HG03558 (cell line): Measurements from ENCODE around the gene SLC35F3.

Experiments
- ATAC-seq: cut with Tn5 transposase; IDR thresholded peaks from one replicate; pipeline ENCODE4 v1.9.1; 2021; ENCODE audit warnings: moderate number of reproducible peaks; ENCODE audit not compliant: unreplicated experiment; ENCODE audit errors: extremely low read depth

Gene SLC35F3

DNA sequence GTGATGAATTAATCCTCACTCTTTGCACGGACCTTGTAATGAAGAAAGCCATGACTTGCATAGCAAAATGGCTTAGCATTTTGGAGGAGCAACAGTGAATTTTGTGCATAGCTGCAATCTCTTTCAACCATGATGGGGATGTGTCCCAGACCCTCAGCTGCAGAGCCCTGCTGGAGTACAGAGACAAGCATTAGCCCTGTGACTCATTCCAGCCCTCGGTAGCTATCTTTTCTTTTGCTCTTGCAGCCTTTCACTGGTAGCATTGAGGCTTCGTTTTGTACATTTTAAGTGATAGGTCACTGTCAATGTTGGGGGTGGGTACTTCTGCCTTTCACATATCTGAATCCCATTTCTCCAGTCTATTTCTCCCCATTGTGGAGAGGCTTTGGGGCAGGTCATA is 58.4 kb downstream of the SLC35F3 start:
- ATAC-seq = no peak

DNA sequence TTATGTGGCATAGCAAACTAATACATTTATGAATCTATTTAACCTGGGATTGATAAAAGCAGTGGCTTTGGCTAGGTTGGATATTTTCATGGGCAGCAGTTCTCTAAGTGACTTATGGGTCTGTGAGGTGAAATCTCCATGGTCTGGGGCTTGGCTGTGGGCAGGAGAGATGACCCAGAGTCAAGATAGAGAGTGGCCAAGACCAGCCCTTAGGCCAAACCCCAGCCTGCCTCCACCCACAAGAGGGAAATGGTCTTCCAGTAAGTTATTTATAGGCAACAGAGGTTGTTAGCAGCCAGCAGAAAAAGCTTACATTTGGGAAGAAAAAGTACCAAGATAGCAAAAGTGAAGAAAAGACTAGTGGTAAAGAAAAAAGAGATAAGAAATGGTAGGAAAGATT is 61.4 kb downstream of the SLC35F3 start:
- ATAC-seq = no peak

DNA sequence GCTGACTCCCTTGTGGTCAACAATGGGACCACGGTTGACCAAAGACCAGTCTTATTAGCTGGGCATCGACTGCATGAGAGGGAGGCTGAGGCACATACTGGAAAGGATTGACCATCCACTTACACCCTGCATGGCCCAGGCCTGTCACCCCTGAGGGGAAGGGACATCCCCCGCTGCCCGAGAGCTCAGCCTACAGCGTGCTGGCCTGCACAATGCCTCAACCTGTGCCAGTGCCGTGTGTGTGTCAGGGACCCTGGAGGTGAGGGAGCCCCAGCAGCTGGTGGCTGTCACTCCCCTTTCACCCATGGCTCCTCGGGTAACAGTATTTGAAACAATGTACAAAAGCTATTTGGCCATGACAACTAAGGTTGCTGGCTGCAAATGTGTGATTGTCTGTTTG is 67.3 kb downstream of the SLC35F3 start:
- ATAC-seq = no peak

DNA sequence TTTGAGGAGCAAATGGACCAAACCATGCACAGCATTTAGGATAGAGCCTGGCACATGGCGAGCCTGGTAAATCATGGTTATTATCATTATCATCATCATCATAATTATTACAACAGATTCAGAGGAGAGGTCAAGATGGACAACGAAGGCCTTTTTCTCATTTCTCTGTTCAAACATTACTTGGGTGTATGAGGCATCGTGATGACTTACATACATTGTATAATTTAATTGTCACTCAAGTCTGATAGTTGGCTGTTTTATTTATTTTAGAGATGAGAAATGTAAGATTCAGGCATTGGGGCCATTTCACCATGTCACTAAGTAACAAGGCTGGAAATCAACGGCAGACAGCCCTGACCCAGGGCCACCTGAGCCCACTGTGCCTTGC is 68.1 kb downstream of the SLC35F3 start:
- ATAC-seq = no peak

DNA sequence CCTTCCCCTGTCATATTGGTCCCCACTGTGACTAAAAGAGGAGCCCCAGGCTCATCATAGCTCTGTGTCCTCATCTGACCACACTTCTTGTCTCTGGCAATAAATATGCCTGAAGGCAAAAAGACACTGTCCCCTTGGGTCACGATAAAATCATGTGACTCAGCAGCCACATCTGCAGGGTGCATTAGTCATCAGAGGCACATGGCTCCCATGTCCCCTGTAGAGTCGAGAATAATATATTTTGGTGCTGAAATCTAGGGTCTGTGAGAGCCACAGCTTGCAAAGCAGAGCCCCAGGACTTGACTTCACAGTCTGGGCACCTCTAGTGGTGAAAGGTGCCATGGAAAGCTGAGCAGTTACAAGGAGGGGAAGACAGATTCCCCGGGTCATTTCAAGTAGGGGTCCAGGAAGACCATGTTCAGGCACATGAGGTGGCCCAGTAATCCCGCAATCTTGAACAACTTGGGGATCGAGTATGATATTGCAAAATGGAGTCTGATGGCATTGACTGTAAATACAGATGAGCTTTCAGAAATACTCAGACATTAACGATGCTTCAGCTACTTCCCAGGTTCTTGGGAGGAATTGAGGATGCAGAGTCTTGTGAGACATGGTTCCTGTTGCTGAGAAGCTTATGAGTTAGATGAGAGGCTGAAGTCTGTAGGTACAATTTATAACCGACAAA is 68.6 kb downstream of the SLC35F3 start:
- ATAC-seq = no peak

DNA sequence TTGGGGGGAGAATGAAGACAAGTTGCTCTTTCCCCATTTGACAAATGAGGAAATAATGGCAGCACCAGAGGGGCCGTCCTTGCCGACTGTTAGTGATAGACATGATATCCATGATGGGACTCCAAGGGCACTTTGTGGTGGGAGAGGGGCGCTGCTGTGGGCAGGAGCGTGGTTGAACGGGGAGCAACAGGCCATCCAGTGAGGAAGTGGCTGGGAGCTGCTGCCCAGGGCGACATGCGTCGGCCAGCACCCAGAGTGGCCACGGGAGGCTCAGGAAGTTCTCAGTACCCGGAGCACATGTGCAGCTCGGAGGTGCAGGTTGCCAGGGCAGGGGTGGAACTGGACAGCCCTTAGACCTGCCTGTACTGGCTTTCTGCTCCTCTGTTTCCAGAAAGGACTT is 71.0 kb downstream of the SLC35F3 start:
- no peak for ATAC-seq

DNA sequence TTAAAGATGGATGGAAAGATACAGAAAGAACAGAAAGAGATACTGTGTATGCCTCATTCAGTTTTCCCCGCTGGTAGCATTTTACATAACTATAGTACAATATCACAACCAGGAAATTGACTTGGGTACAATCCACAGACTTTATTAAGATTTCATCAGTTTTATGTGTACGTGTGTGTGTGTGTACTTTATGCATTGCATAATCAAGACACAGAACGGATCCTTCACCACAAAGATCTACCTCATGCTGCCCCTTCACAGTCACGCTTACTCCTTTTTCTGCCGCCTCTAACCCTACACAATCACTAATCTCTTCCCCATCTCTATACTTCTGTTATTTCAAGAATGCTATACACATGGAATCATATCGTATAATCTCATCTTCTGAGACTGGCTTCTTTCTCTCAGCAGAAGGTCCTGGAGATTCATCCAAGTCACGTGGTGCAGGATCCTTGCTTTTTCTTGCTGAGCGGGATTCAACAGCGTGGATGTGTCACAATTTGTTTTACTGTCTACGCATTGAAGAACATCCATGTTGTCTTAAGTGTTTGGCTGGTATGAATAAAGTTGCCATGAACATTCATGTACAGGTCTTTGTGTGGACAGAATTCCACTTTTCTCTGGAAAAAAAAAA is 76.7 kb downstream of the SLC35F3 start:
- no peak for ATAC-seq

DNA sequence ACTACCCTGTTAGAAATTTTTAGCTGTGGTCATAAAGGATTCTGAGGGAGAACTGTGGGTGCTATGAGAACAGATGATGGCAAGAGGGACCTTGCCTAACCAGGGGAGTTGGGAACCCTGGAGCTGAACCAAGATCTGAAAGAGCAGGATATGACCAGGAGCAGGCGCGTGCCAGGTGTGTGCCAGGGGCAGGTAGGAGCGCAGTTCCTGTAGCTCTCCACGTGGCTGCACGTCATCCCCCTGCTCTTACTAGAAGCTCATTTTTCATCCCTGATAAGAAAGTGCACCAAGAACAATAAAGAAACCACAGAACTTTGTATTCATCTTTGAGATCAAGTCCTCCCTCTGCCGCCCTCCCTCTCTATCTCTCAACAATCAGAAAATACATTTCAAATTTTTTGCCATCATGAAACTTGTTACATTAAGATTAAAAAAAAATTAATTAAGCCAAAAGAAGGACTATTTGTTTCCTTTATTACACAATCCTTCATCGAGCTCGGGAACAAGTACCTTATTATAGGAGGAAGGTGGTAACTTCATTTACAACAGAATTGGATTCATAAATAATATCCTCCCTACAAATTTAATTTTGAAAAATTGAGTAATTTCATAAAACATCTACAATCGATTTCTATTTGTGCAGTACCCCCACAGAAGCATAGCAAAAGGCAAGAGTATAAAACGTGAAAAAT is 78.5 kb downstream of the SLC35F3 start:
- no peak for ATAC-seq

DNA sequence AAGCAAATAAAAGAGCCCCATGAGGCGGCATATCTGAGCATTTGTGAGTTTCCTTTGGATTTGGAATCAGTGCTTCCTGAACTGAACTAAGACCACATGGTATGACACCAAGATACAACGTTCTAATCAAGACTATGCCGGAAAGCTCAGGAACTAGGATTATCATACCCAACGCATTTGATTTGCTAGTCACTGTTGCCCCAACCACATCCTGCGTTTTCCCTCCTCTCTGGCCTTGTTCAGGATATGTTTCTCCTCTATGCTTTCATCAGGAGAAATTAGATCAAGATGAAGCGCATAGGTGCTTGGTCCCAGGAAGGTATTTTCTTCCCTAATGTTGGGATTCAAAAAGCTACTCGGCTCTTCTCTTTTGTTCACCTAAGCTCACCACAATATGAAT is 79.3 kb downstream of the SLC35F3 start:
- ATAC-seq = no peak

DNA sequence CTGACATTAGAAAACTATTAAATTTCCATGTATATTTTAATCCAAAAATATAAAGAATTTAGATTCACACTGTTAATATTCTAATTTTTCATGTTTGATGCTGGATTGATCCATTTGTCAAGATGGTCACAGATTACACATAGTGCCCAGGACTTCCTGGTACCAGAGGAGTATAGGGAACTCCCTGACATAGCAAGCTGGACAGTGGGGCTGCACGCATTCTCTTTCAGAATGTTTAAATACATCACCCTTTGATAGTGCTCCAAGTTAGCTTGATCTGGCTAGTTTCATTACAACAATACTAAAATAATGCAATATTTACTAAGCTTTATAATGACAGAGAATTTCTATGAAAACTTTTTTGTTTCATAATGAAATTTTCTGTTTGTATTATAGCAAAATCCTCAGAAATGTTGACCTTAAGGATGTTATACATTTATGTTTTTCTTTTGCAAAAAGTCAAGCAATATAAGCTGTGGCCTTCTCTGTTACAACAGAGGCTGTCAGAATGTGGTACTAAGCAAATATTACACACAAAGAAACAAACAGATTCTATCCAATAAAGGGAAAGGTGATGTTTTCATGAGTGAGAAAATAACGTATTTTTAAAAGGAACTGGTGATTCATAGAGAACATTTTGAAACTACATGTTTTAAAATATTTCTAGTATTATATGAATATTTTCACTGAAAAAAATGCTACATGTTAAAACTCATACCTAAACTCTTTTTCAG is 84.7 kb downstream of the SLC35F3 start:
- no peak for ATAC-seq

DNA sequence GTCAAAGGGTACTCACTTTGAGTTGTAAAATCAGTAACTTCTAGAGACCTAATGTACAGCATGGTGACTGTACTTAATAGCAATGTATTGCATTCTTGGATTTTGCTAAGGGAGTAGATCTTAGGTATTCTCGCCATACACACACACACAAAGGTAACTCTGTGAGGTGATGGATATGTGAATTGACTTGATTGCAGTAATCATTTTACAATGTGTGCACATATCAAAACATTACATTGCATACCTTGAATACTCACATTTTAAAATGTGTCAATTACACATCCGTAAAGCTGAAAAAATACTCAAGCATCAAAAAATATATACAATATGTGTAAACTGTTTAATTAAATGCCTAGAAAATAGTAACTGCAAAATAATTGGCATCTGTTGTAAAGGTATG is 86.0 kb downstream of the SLC35F3 start:
- no peak for ATAC-seq

DNA sequence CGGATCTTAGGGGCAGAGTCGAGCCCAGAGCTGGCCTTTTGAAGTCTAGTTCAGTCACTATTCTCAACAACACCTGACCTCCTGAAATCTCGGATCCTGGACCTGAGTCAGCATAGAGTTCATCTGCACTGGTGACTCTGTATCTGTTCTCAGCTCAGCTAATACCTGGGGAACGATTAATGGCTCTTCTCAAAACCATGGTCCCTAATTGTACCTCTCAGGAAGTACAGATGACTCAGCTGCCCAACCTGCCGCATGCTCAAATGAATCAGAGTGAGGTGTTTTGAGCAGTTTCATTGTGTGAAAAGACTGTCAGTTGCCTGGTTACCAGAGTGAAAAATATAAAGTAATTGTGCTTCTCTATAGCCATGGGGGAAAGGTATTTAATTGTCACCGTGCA is 89.2 kb downstream of the SLC35F3 start:
- ATAC-seq = no peak

DNA sequence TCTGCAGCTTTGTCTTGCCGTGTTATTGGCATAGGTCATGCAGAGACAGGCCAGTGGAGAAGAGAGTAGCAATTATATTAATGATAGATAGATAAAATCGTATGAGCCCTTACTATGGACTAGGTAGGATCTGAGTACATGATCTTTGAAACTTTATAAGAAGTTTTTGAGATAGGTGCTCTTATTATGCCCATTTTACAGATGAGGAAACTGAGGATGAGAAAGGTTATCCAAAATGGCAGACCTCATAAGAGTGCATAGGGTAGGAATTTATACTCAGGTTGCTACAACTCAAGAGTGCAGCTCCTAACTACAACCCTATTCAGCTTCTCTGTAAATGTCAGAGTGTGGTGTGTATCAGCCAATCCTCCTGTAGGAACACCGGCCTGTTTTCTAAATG is 89.6 kb downstream of the SLC35F3 start:
- ATAC-seq = no peak

DNA sequence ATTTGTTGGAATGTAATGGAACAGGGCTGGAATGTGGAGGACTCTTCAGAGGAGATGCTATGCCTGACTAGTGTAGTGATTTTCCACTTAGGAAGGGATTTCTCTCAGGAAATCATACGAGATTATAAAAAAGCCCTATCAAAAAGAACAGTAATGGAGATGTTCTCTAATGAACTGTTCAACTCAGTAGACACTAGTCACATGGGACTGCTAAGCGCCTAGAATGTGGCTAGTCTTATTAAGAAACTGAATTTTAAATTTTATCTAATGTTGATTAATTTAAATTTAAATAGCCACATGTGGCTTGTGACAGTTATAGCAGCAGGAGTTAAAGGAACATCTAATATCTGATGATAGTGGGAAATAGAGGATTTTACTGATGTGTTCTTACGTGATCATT is 94.0 kb downstream of the SLC35F3 start:
- no peak for ATAC-seq

DNA sequence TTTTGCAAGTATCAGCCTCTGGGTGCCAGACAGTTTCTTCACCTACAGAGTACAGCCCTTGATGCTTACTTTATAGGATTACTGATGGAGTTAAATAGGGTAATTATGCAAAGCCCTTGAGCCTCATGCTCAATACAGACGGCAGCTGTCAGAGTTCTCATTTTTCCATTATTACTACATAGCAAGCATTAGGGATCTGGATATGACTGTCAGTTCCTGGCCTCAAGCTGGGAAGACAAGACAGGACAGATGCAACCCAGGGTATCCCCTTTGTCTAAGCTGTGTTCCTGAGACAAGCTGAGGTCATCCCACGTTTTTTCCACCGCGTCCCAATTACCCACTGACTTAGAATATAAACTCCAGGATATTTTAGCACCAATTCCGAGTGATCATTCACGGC is 94.4 kb downstream of the SLC35F3 start:
- no peak for ATAC-seq

DNA sequence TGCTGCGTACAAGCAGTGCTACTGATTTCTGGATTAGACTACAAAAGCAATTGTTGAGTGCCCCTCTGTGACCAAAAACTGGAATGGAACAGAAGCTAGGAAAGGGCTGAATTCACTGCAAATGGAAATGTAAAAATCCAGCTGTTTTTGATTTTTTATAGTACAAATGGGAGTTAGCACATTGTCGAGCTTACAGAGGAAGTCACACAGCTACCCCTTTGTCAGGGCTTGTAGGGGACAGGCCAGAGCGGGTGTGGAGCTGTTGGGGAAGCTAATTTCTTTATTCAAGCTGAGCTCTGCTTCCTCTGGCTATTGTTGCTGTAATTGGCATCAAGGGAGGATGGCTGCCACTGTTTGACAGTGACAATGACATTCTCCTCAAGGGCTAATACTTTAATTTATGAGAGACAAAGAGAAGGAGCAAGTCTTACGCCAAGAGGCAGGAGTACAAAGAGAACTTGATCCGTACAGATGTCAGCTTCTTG is 96.1 kb downstream of the SLC35F3 start:
- no peak for ATAC-seq

DNA sequence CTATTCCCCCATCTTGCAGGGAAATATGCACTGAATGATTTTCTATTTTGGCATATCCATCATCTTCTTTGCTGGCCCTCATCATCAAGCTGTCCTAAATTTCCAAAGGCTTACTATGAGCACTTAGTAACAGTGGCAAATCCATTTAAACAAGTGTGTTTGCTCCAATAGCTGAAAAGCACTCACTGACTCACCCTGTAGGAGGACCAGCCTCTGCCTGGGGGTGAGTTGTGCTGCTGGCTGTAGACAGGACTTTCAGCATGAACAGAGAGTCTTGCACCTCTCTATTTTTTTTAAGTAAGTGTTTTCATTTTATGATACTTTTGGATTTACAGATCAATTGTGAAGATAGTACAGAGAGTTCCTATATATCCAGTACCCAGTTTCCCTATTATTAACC is 97.3 kb downstream of the SLC35F3 start:
- ATAC-seq = no peak

DNA sequence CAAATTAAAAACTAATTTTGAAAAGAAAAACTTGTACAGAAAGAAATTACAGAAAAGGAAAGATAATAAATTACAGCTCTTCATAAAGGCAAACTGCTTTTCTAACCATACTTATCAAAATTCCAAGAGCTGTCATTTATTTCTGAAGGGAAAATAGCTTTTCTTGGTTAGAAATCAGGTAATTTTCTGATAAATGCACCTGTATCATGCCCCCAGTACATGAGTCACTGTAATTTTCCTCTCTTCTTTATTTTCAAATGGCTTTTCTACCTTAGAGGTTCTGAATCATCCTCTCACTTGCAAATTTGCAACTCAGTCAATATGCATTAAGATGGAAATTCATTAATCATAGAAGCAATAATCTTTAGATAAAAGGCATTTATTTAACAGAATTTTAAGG is 100.1 kb downstream of the SLC35F3 start:
- ATAC-seq = no peak

DNA sequence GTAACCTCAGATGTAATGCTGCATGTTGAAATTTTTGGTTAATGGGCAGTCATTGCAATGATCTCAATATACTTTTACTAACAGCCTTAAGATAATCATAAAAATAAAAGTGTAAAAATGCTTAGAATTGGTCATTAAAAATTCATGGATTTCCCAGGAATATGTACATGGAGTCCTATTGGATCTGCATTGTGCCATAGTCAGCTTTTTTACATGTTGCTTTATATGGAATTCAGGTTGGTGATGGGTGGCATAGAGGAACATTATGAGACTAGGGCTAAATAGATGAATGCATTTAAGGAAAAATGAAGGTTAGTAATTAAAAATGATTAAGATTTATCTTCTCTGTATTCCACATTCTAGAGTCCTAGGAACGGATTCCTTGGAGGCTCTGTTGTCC is 103.2 kb downstream of the SLC35F3 start:
- ATAC-seq = no peak

DNA sequence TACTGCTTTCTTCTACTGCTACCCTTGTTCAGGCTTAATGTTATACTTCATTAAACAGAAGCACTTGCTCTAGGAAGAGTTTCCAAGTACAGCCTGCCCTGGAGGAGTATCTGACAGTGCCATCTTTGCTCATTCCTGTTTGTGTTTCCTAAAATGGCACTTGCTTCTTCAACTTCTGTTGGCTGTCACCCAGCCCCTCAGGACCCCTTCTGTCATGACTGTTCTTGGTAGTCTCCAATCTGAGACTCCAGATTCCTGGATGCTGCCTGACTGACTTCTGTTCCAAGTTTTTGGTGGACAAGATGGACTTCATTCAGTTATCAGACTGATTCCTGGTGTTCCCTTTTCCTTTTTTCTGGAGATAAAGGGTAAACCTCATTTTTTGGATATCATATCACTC is 104.1 kb downstream of the SLC35F3 start:
- ATAC-seq = no peak

DNA sequence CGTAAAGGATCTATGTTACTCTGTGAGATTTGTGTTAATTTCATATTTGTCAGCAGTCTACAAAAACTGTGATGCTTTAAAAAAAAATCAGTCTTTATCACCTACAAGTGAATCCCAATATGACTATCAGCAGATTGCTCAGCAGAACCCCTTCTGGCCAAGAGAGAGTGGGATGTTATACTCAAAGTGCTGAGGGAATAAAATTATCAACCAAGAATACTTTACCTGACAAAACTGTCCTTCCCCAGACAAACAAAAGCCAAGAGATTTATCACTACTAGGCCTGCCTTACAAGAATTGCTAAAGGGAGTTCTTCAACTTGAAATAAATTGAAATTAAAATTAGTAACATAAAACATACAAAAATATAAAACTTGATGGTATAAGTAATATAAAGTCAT is 105.2 kb downstream of the SLC35F3 start:
- no peak for ATAC-seq
